WERI-Rb-1 (cell line): ENCODE results near the gene P2RX2.

ENCODE experiments used
- DNase-seq: peaks from one replicate; pipeline ENCODE4 v3.0.0-alpha.2; 2020
- H3K27ac ChIP-seq: fragments of 250-450 bp; sonication (Bioruptor Pico); 2 replicates; pipeline ENCODE4 v1.5.1; 2020; ENCODE audit warnings: mild to moderate bottlenecking, moderate library complexity
- H3K27me3 ChIP-seq: fragments of 250-450 bp; sonication (Bioruptor Pico); 2 replicates; pipeline ENCODE4 v1.5.1; 2021; ENCODE audit warnings: mild to moderate bottlenecking, low read depth, moderate library complexity; ENCODE audit not compliant: insufficient read depth, severe bottlenecking
- H3K36me3 ChIP-seq: fragments of 250-450 bp; sonication (Bioruptor Pico); 2 replicates; pipeline ENCODE4 v1.5.1; 2020; ENCODE audit warnings: mild to moderate bottlenecking, moderate library complexity
- H3K4me3 ChIP-seq: 2 replicates; pipeline ENCODE4 v1.5.1; 2011; ENCODE audit warnings: low read depth, mild to moderate bottlenecking, control low read depth, low read length
- H3K9me3 ChIP-seq: fragments of 250-450 bp; sonication (Bioruptor Pico); 2 replicates; pipeline ENCODE4 v1.5.1; 2021; ENCODE audit warnings: mild to moderate bottlenecking, moderate library complexity; ENCODE audit not compliant: severe bottlenecking
- CTCF ChIP-seq: IDR thresholded peaks from 2 replicates; pipeline ENCODE4 v1.5.1; 2011; ENCODE audit warnings: low read depth, mild to moderate bottlenecking, control low read depth, inconsistent platforms, low read length

The P2RX2 gene

DNA sequence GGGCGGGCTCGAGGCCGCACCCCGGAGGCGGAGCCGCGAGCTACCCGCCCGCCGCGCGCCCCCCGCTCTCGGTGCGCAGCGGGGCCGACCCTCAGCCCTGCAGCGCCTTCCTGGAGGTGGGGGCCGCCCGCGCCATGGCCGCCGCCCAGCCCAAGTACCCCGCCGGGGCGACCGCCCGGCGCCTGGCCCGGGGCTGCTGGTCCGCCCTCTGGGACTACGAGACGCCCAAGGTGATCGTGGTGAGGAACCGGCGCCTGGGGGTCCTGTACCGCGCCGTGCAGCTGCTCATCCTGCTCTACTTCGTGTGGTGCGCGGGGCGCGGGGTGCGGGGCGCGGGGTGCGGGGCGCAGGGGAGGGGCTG is at the start of gene P2RX2:
TSS of gene P2RX2 (plus strand) at position 94 of the 361 bp plus-strand sequence. CDS start at position 135, 41 bp downstream.
- Histone ChIP-seq H3K27ac (no peak within 1 kb of the TSS), H3K9me3 (peaks cover 11% of the 10 kb centered on the region), H3K27me3 (peaks cover 24% of the 10 kb centered on the region), H3K36me3 (peaks cover 10% of the 10 kb centered on the region), H3K4me3 (peak within 1 kb of the TSS; percentile 36)
- DNase-seq = no peak
- no peak for TF ChIP-seq CTCF

GRCh38 chr12:132568826-132569480 is 49.6 kb upstream of the P2RX2 start:
- no peak for DNase-seq
- H3K27ac ChIP-seq = no peak overlapping the region
- peaks cover 82% of the 10 kb centered on the region for H3K36me3 ChIP-seq
- no peak for TF ChIP-seq CTCF
- no peaks in the 10 kb centered on the region for H3K9me3 ChIP-seq
- no peaks in the 10 kb centered on the region for H3K27me3 ChIP-seq
- H3K4me3 ChIP-seq = no peak overlapping the region

GRCh38 chr12:132569856-132570480 is 48.6 kb upstream of the P2RX2 start:
- TF ChIP-seq CTCF = no peak
- Histone ChIP-seq H3K9me3 (no peaks in the 10 kb centered on the region), H3K36me3 (peaks cover 90% of the 10 kb centered on the region), H3K27me3 (no peaks in the 10 kb centered on the region), H3K4me3 (no peak overlapping the region), H3K27ac (no peak overlapping the region)
- DNase-seq = no peak

DNA sequence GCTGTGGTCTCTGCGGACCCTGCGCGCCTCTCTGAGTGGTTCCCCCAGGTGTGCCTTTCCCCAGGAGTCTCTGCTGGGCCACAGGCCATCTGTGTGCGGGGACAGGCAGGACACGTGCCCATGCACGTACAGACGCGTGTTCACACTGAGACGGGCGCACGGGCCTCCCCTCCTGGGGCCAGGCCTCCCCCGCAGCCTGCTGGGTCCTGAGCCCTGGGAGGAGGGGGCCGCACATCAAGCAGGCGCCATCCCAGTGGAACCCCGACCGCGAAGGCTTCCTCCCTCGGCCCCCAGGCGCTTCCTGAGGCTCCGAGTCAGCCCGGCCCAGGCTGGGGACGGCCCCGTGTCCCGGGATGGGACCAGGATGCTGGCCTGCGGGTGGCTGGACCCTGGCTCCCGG is 47.9 kb upstream of the P2RX2 start:
- no peak for TF ChIP-seq CTCF
- H3K36me3 ChIP-seq = peaks cover 90% of the 10 kb centered on the region
- DNase-seq = no peak
- no peaks in the 10 kb centered on the region for H3K27me3 ChIP-seq
- no peaks in the 10 kb centered on the region for H3K9me3 ChIP-seq
- no peak overlapping the region for H3K4me3 ChIP-seq
- H3K27ac ChIP-seq = no peak overlapping the region

DNA sequence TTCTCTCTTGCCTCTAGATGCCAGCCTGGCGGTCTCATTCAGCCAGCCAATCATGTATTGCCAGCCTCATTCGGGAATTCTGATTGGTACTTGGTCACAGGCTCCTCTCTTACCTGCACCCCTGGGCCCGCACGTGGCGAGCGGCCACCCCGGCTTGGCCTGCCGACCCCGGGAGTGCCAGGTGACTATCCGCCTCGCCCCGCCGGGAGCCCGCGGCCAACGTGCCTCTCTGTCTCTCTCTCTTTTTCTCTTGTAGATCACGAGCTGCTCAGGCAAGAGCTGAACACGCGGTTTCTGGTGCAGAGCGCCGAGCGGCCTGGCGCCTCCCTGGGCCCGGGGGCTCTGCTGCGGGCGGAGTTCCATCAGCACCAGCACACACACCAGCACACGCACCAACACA is 47.5 kb upstream of the P2RX2 start:
- no peak for TF ChIP-seq CTCF
- H3K9me3 ChIP-seq = no peaks in the 10 kb centered on the region
- no peak for DNase-seq
- H3K27me3 ChIP-seq = no peaks in the 10 kb centered on the region
- peaks cover 90% of the 10 kb centered on the region for H3K36me3 ChIP-seq
- no peak overlapping the region for H3K27ac ChIP-seq
- no peak overlapping the region for H3K4me3 ChIP-seq
